Caco-2 (cell line): Measurements from ENCODE around the gene MCEE. TPM values are rescaled to one million over a fixed set of nuclear protein-coding genes. Genes with fewer than 3 reads are reported as not detected.

Experiments
- BruUV-seq: library from RNA; stranded (reverse); fragments of 400-500 nt; replicated peaks from 2 replicates; lab custom pipeline; 2021; lab: Mats Ljungman, UMichigan
- CTCF ChIA-PET: fragments of 300-600 bp; sonication (Branson Sonifier 250); formaldehyde crosslinking; loops from one replicate; lab custom pipeline; 2022; ENCODE audit warnings: antibody characterized with exemption; lab: Charles Lee
- POLR2A ChIA-PET: fragments of 300-600 bp; sonication (Branson Sonifier 250); formaldehyde crosslinking; loops from one replicate; lab custom pipeline; 2022; ENCODE audit warnings: antibody characterized with exemption; lab: Charles Lee
- DNase-seq, 2 experiments: peaks; one replicate each; pipeline versions ENCODE4 v3.0.0 to v3.0.0-alpha.2; 2020 to 2022
- H3K27me3 ChIP-seq: replicated peaks from 2 replicates; pipeline ENCODE4 v1.6.0; 2011; ENCODE audit warnings: low read length; ENCODE audit not compliant: control insufficient read depth, insufficient read depth
- H3K36me3 ChIP-seq: 2 replicates; pipeline ENCODE4 v1.5.1; 2011; ENCODE audit warnings: low read length; ENCODE audit not compliant: control insufficient read depth, insufficient read depth
- H3K4me1 ChIP-seq: fragments of 250-450 bp; sonication (Bioruptor Pico); 2 replicates; pipeline ENCODE4 v1.5.1; 2020; ENCODE audit warnings: mild to moderate bottlenecking
- H3K4me3 ChIP-seq: 2 replicates; pipeline ENCODE4 v1.5.1; 2011; ENCODE audit warnings: low read depth, mild to moderate bottlenecking, control low read depth, low read length
- H3K9me3 ChIP-seq: fragments of 250-450 bp; sonication (Bioruptor Pico); 2 replicates; pipeline ENCODE4 v1.5.1; 2020; ENCODE audit warnings: mild to moderate bottlenecking, moderate library complexity
- H3K27ac Mint-ChIP-seq: one replicate; pipeline ENCODE4 v1.8.0; 2022; ENCODE audit warnings: mixed read lengths; ENCODE audit not compliant: unreplicated experiment
- H3K27me3 Mint-ChIP-seq: one replicate; pipeline ENCODE4 v1.8.0; 2022; ENCODE audit warnings: mixed read lengths; ENCODE audit not compliant: insufficient read depth, unreplicated experiment
- H3K36me3 Mint-ChIP-seq: one replicate; pipeline ENCODE4 v1.8.0; 2022; ENCODE audit warnings: mild to moderate bottlenecking, mixed read lengths; ENCODE audit not compliant: insufficient read depth, unreplicated experiment
- H3K4me1 Mint-ChIP-seq: one replicate; pipeline ENCODE4 v1.8.0; 2022; ENCODE audit warnings: low read depth, mixed read lengths; ENCODE audit not compliant: unreplicated experiment
- H3K4me3 Mint-ChIP-seq: one replicate; pipeline ENCODE4 v1.8.0; 2022; ENCODE audit warnings: mild to moderate bottlenecking, moderate library complexity, mixed read lengths; ENCODE audit not compliant: unreplicated experiment
- H3K9me3 Mint-ChIP-seq: one replicate; pipeline ENCODE4 v1.8.0; 2022; ENCODE audit warnings: mixed read lengths; ENCODE audit not compliant: unreplicated experiment
- CTCF ChIP-seq, 2 experiments: fragments of 200-600 bp in 1 of 2; IDR thresholded peaks; 1 replicate in 1 of 2; 2 replicates in 1 of 2; pipeline versions ENCODE4 v1.5.1 to v1.8.0; 2011 to 2022; ENCODE audit warnings: antibody characterized with exemption in 1 of 2, control low read depth in 1 of 2, inconsistent platforms in 1 of 2, low read depth in 1 of 2, low read length in 1 of 2, mild to moderate bottlenecking in 1 of 2, moderate library complexity in 1 of 2; ENCODE audit not compliant: insufficient read depth in 1 of 2, severe bottlenecking in 1 of 2, unreplicated experiment in 1 of 2
- intact Hi-C: fragments of 100-400 bp; cut with micrococcal nuclease; formaldehyde crosslinking; loops from one replicate; pipeline ENCODE4 v1.10.0; 2022; ENCODE audit not compliant: unreplicated experiment
- total RNA-seq: library from RNA; stranded (reverse); gene quantifications from 2 replicates; pipeline ENCODE4 v1.2.3, GENCODE V29; 2022

MCEE gene
- total RNA-seq, 1 experiment from 2014 or later, result 13.7 TPM

GRCh38 chr2:71126957-71127356 is 3.1 kb downstream of the MCEE start:
- Histone ChIP-seq H3K4me1 (0 out of 2 replicates have a peak, but pooled peaks cover 4% of the 10 kb centered on the region), H3K36me3 (no peaks in the 10 kb centered on the region), H3K9me3 (peaks cover 4% of the 10 kb centered on the region; the same call in 1 of the 2 replicates), H3K27me3 (no peaks in the 10 kb centered on the region), H3K4me3 (no peak overlapping the region)
- no peak overlapping the region for H3K27ac Mint-ChIP-seq
- peaks cover 11% of the 10 kb centered on the region for H3K9me3 Mint-ChIP-seq
- no peak for TF ChIP-seq CTCF (IDR thresholded peaks at IDR 0.05; ENCODE audit: insufficient read depth in 1 of 2, low read depth in 1 of 2, low read length in 1 of 2, severe bottlenecking in 1 of 2, unreplicated experiment in 1 of 2)
- H3K36me3 Mint-ChIP-seq, result peaks cover 26% of the 10 kb centered on the region
- intact Hi-C loops, result no loop called here
- no peak for DNase-seq
- POLR2A ChIA-PET, result no interaction called here
- H3K27me3 Mint-ChIP-seq, result no peaks in the 10 kb centered on the region
- CTCF ChIA-PET, result no interaction called here
- no peak overlapping the region for H3K4me3 Mint-ChIP-seq
- BruUV-seq, result no TSS peak
- no peaks in the 10 kb centered on the region for H3K4me1 Mint-ChIP-seq

DNA sequence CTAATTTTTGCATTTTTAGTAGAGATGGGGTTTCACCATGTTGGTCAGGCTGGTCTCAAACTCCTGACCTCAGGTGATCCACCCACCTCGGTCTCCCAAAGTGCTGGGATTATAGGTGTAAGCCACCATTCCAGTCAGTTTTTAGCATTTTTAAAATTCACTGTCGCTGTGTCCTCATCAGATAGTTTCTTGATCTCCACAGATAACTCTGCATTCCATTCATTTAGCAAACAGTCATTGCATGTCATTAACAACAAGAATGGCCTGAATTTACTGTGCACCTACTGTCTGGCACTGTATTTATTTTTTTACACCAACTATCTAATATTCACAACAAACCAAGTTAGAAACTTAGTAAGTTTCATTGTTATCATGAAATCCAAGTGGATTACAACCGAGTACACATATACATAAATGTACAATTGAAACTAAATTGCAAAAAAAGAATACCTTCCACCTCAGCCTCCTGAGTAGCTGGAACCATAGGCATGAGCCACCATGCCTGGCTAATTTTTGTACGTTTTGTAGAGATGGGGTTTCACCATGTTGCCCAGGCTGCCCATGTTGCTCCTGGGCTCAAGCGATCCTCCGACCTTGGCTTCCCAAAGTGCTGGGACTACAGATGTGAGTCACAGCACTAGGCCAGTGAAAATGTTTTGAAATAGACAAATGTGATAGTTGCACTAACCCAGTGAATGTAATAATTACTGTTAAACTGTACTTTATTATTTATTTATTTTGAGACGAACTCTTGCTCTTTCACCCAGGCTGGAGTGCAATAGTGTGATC is 4.3 kb downstream of the MCEE start:
- Histone ChIP-seq H3K36me3 (no peaks in the 10 kb centered on the region; the same call in 1 of the 2 replicates), H3K9me3 (peaks cover 4% of the 10 kb centered on the region; the same call in 1 of the 2 replicates), H3K4me3 (no peak overlapping the region), H3K27me3 (no peaks in the 10 kb centered on the region), H3K4me1 (0 out of 2 replicates have a peak, but pooled peaks cover 4% of the 10 kb centered on the region)
- ChIA-PET POLR2A (no interaction called here), CTCF (no interaction called here)
- no peak overlapping the region for H3K4me3 Mint-ChIP-seq
- intact Hi-C loops, result no loop called here
- DNase-seq, result no peak
- peaks cover 11% of the 10 kb centered on the region for H3K9me3 Mint-ChIP-seq
- no peaks in the 10 kb centered on the region for H3K4me1 Mint-ChIP-seq
- H3K27ac Mint-ChIP-seq, result peak overlapping the region; percentile 42
- H3K36me3 Mint-ChIP-seq, result peaks cover 32% of the 10 kb centered on the region
- H3K27me3 Mint-ChIP-seq, result no peaks in the 10 kb centered on the region
- TF ChIP-seq CTCF (IDR thresholded peaks at IDR 0.05; ENCODE audit: insufficient read depth in 1 of 2, low read depth in 1 of 2, low read length in 1 of 2, severe bottlenecking in 1 of 2, unreplicated experiment in 1 of 2), result no peak
- BruUV-seq, result no TSS peak

- Histone ChIP-seq H3K4me3 (no peak overlapping the region), H3K9me3 (peaks cover 4% of the 10 kb centered on the region; the same call in 1 of the 2 replicates), H3K27me3 (no peaks in the 10 kb centered on the region), H3K36me3 (no peaks in the 10 kb centered on the region; the same call in 1 of the 2 replicates), H3K4me1 (no peaks in the 10 kb centered on the region)
- ChIA-PET POLR2A (no interaction called here), CTCF (no interaction called here)
- intact Hi-C loops, result no loop called here
- no peak for DNase-seq
- TF ChIP-seq CTCF (IDR thresholded peaks at IDR 0.05; ENCODE audit: insufficient read depth in 1 of 2, low read depth in 1 of 2, low read length in 1 of 2, severe bottlenecking in 1 of 2, unreplicated experiment in 1 of 2), result no peak
- Mint-ChIP-seq H3K27ac (no peak overlapping the region), H3K4me3 (no peak overlapping the region), H3K4me1 (no peaks in the 10 kb centered on the region), H3K9me3 (peaks cover 11% of the 10 kb centered on the region), H3K27me3 (no peaks in the 10 kb centered on the region), H3K36me3 (peaks cover 25% of the 10 kb centered on the region)
- BruUV-seq, result no TSS peak
Observed at GRCh38 chr2:71122387-71123298, 7.4 kb downstream of the MCEE start.
